GM23338 (cell line): ENCODE results near the gene CEACAM5. TPM values are rescaled to one million over a fixed set of nuclear protein-coding genes. Genes with fewer than 3 reads are reported as not detected.
A peak's percentile ranks its signal among the peaks of the same experiment; 100 is the strongest.
"Not testable (repeated sequence)": the region's sequence is repeated elsewhere in the genome, so short reads cannot be mapped to it uniquely, and the experiment has no call there.

Source experiments
- ATAC-seq: fragments of 200-7000 bp; cut with Tn5 transposase; 3 replicates; pipeline ENCODE4 v1.9.1; 2020
- DNase-seq: peaks from one replicate; pipeline ENCODE4 v3.0.0-alpha.2; 2015; ENCODE audit warnings: low spot score
- H2AFZ ChIP-seq: fragments of 200-600 bp; sonication (generic); 2 replicates; pipeline ENCODE4 v1.8.0; 2016; ENCODE audit warnings: antibody characterized with exemption, mild to moderate bottlenecking, moderate library complexity
- H3F3A ChIP-seq: fragments of 200-600 bp; sonication (generic); replicated peaks from 2 replicates; pipeline ENCODE4 v1.8.0; 2017; ENCODE audit warnings: antibody characterized with exemption, mixed run types, low read depth
- H3K27ac ChIP-seq: fragments of 200-600 bp; sonication (generic); 2 replicates; pipeline ENCODE4 v1.6.1; 2016; ENCODE audit warnings: low read depth
- H3K27me3 ChIP-seq: fragments of 200-600 bp; sonication (generic); 2 replicates; pipeline ENCODE4 v1.8.0; 2016; ENCODE audit warnings: mild to moderate bottlenecking, mixed run types, moderate library complexity; ENCODE audit not compliant: insufficient read depth
- H3K36me3 ChIP-seq: fragments of 200-600 bp; sonication (generic); 2 replicates; pipeline ENCODE4 v1.8.0; 2016; ENCODE audit warnings: mild to moderate bottlenecking; ENCODE audit not compliant: insufficient read depth
- H3K4me1 ChIP-seq: fragments of 200-600 bp; sonication (generic); 2 replicates; pipeline ENCODE4 v1.8.0; 2016; ENCODE audit warnings: mild to moderate bottlenecking, moderate library complexity; ENCODE audit not compliant: insufficient read depth
- H3K4me2 ChIP-seq: fragments of 200-600 bp; sonication (generic); 2 replicates; pipeline ENCODE4 v1.7.1; 2017; ENCODE audit warnings: mixed run types
- H3K4me3 ChIP-seq: fragments of 200-600 bp; sonication (generic); 2 replicates; pipeline ENCODE4 v1.6.1; 2016; ENCODE audit warnings: mixed run types
- H3K79me2 ChIP-seq: fragments of 200-600 bp; sonication (generic); replicated peaks from 2 replicates; pipeline ENCODE4 v1.8.0; 2017; ENCODE audit warnings: mild to moderate bottlenecking; ENCODE audit not compliant: insufficient read depth
- H3K9me2 ChIP-seq: fragments of 200-600 bp; sonication (generic); 2 replicates; pipeline ENCODE4 v1.8.0; 2017; ENCODE audit not compliant: insufficient read depth
- H4K20me1 ChIP-seq: fragments of 200-600 bp; sonication (generic); replicated peaks from 2 replicates; pipeline ENCODE4 v1.8.0; 2017; ENCODE audit warnings: mild to moderate bottlenecking; ENCODE audit not compliant: insufficient read depth
- H3K27ac Mint-ChIP-seq: 2 replicates; pipeline ENCODE4 v1.8.0; 2020; ENCODE audit warnings: inconsistent platforms, mild to moderate bottlenecking, moderate library complexity, mixed read lengths
- H3K27me3 Mint-ChIP-seq: 3 replicates; pipeline ENCODE4 v1.8.0; 2022; ENCODE audit warnings: low read depth, mild to moderate bottlenecking, moderate library complexity, mixed read lengths, inconsistent platforms; ENCODE audit not compliant: insufficient read depth, poor library complexity
- H3K36me3 Mint-ChIP-seq: 3 replicates; pipeline ENCODE4 v1.8.0; 2021; ENCODE audit warnings: low read depth, mild to moderate bottlenecking, inconsistent platforms, moderate library complexity, mixed read lengths
- H3K4me1 Mint-ChIP-seq: 3 replicates; pipeline ENCODE4 v1.8.0; 2020; ENCODE audit warnings: mild to moderate bottlenecking, inconsistent platforms, mixed read lengths
- H3K4me3 Mint-ChIP-seq: 3 replicates; pipeline ENCODE4 v1.8.0; 2021; ENCODE audit warnings: moderate library complexity, mild to moderate bottlenecking, inconsistent platforms, mixed read lengths
- H3K9me3 Mint-ChIP-seq: 3 replicates; pipeline ENCODE4 v1.8.0; 2020; ENCODE audit warnings: moderate library complexity, mild to moderate bottlenecking, inconsistent platforms, mixed read lengths
- CREB1 ChIP-seq: fragments of 250-450 bp; sonication (Bioruptor Pico); IDR thresholded peaks from 2 replicates; pipeline ENCODE4 v1.5.0; 2020; ENCODE audit warnings: low read depth, mild to moderate bottlenecking, moderate library complexity
- CTCF ChIP-seq, 2 experiments: fragments of 200-600 bp in 1 of 2; sonication (generic) in 1 of 2; conservative IDR thresholded peaks; 2 replicates each; pipeline versions ENCODE4 v1.5.1 to v1.6.1; 2016 to 2017; ENCODE audit warnings: antibody characterized with exemption in 2 of 2, low read depth in 2 of 2, mild to moderate bottlenecking in 2 of 2, moderate library complexity in 1 of 2
- POLR2AphosphoS5 ChIP-seq: IDR thresholded peaks from 2 replicates; pipeline ENCODE4 v1.6.1; 2016; ENCODE audit warnings: antibody characterized with exemption, low read depth
- ZNF114 ChIP-seq: fragments of 250-450 bp; sonication (Bioruptor Pico); IDR thresholded peaks from 2 replicates; pipeline ENCODE4 v1.5.0; 2020; ENCODE audit warnings: mild to moderate bottlenecking, moderate library complexity
- polyA plus RNA-seq: library from polyadenylated mRNA; unstranded; fragments of >200 nt; fragmentation: Nextera tagmentation; extraction: Ambion mirVana; gene quantifications from 2 replicates; pipeline ENCODE4 v1.2.1, GENCODE V29; 2016
- total RNA-seq: library from RNA; depleted of rRNA; stranded (reverse); fragments of >200 nt; shearing (Covaris generic); gene quantifications from 2 replicates; pipeline ENCODE4 v1.2.3, GENCODE V29; 2014

Gene CEACAM5
- total and polyA plus RNA-seq, 2 experiments from 2014 or later = not detected

DNA sequence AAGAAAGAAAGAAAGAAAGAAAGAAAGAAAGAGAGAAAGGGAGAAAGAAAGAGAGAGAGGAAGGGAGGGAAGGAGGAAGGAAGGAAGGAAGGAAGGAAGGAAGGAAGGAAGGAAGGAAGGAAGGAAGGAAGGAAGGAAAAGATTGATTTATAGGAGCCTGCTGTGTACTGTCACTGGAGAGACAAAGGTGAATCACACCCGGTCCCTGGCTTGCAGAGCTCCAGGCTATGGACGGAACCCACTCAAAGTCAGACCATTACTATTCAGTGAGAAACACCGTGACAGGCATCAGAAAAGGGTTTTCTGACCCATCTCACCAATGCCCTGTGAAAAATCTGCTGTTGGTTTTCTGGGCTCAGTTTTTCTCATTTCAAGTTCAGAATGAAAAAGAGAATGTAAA is 39.6 kb downstream of the CEACAM5 start (continued):
- TF ChIP-seq CTCF (conservative IDR thresholded peaks at IDR 0.05; ENCODE audit: low read depth in 2 of 2) (no peak), CREB1 (CRISPR knock-in tag) (no peak)

GRCh38 chr19:41750248-41751134 is 42.1 kb downstream of the CEACAM5 start:
- H3K36me3 ChIP-seq, H3K79me2 ChIP-seq, H3K27ac ChIP-seq, H3K4me3 ChIP-seq, H3K36me3 Mint-ChIP-seq, DNase-seq, H3K27ac Mint-ChIP-seq, H3K4me1 Mint-ChIP-seq, ATAC-seq, H3K4me1 ChIP-seq, H3K4me3 Mint-ChIP-seq, H3K9me3 Mint-ChIP-seq, H4K20me1 ChIP-seq, H3F3A ChIP-seq, H2AFZ ChIP-seq, H3K27me3 Mint-ChIP-seq, H3K9me2 ChIP-seq, H3K4me2 ChIP-seq: not testable (repeated sequence)
- H3K27me3 ChIP-seq = peaks cover 11% of the 10 kb centered on the region

- Histone ChIP-seq H3K36me3 (no peaks in the 10 kb centered on the region), H3K4me3 (no peak overlapping the region), H3K4me1 (no peaks in the 10 kb centered on the region; the same call in 1 of the 2 replicates), H3K27me3 (no peaks in the 10 kb centered on the region), H4K20me1 (no peaks in the 10 kb centered on the region), H3K79me2 (no peaks in the 10 kb centered on the region), H3F3A (no peaks in the 10 kb centered on the region), H3K4me2 (no peak overlapping the region), H3K9me2 (no peaks in the 10 kb centered on the region), H2AFZ (no peak overlapping the region), H3K27ac (no peak overlapping the region)
- DNase-seq (peak; percentile 85), ATAC-seq (peak; percentile 91)
- H3K9me3 Mint-ChIP-seq = no peaks in the 10 kb centered on the region
- H3K27me3 Mint-ChIP-seq = peaks cover 6% of the 10 kb centered on the region
- H3K36me3 Mint-ChIP-seq = no peaks in the 10 kb centered on the region
- H3K27ac Mint-ChIP-seq = no peak overlapping the region
- no peak overlapping the region for H3K4me3 Mint-ChIP-seq
- H3K4me1 Mint-ChIP-seq = peaks cover 3% of the 10 kb centered on the region; the same call in 1 of the 3 replicates
- no peak for TF ChIP-seq ZNF114 (CRISPR knock-in tag)
- peak; percentile 84 to 93 for TF ChIP-seq CTCF (conservative IDR thresholded peaks at IDR 0.05; ENCODE audit: low read depth in 2 of 2)
- TF ChIP-seq POLR2AphosphoS5 = no peak
These were observed 44.7 kb downstream of the CEACAM5 start for GRCh38 chr19:41753159-41753558.
